OCI-LY3 (cell line): ENCODE data around the gene ARMC8.

Experiments used
- H2AFZ ChIP-seq: fragments of 200-600, 300-600 bp; shearing (Covaris generic); 2 replicates; pipeline ENCODE4 v1.6.0; 2014; ENCODE audit warnings: antibody characterized with exemption, low read depth, low read length
- H3K27ac ChIP-seq: fragments of 200-600, 300-600 bp; sonication (generic); 2 replicates; pipeline ENCODE4 v1.5.1; 2014; ENCODE audit warnings: mild to moderate bottlenecking, low read length, moderate library complexity, mixed read lengths
- H3K27me3 ChIP-seq: fragments of 200-600, 300-600 bp; sonication (generic); 2 replicates; pipeline ENCODE4 v1.6.1; 2014; ENCODE audit warnings: low read depth, low read length, mixed read lengths
- H3K36me3 ChIP-seq: fragments of 200-600, 300-600 bp; sonication (generic); replicated peaks from 2 replicates; pipeline ENCODE3; 2014; ENCODE audit warnings: low read depth, low read length, mixed read lengths
- H3K4me1 ChIP-seq: fragments of 300-600, 200-600 bp; sonication (generic); 2 replicates; pipeline ENCODE4 v1.6.1; 2014; ENCODE audit warnings: low read length, mixed read lengths
- H3K4me2 ChIP-seq: fragments of 200-600, 300-600 bp; sonication (generic); 2 replicates; pipeline ENCODE4 v1.6.1; 2014; ENCODE audit warnings: low read length, mixed read lengths
- H3K4me3 ChIP-seq: fragments of 300-600, 200-600 bp; sonication (generic); 2 replicates; pipeline ENCODE4 v1.5.1; 2014; ENCODE audit warnings: antibody characterized with exemption, mild to moderate bottlenecking, low read length, moderate library complexity
- H3K79me2 ChIP-seq: fragments of 300-600, 200-600 bp; shearing (Covaris generic); 2 replicates; pipeline ENCODE4 v1.6.1; 2014; ENCODE audit warnings: mild to moderate bottlenecking, low read length, mixed read lengths
- H3K9ac ChIP-seq: fragments of 300-600, 200-600 bp; shearing (Covaris generic); 2 replicates; pipeline ENCODE4 v1.6.0; 2014; ENCODE audit warnings: mild to moderate bottlenecking, low read length, moderate library complexity
- H3K9me3 ChIP-seq: fragments of 200-600, 300-600 bp; shearing (Covaris generic); 2 replicates; pipeline ENCODE4 v1.6.1; 2014; ENCODE audit warnings: low read length, mixed read lengths; ENCODE audit not compliant: insufficient read depth
- H4K20me1 ChIP-seq: fragments of 200-600, 300-600 bp; sonication (generic); 2 replicates; pipeline ENCODE4 v1.6.1; 2016; ENCODE audit warnings: low read length, mixed read lengths; ENCODE audit not compliant: insufficient read depth
- CTCF ChIP-seq: fragments of 200-600, 300-600 bp; sonication (generic); IDR thresholded peaks from 2 replicates; pipeline ENCODE4 v1.5.1; 2014; ENCODE audit warnings: antibody characterized with exemption, low read length, low read depth
- EZH2phosphoT487 ChIP-seq: fragments of 200-600 bp; shearing (Covaris generic); IDR thresholded peaks from 2 replicates; pipeline ENCODE4 v1.6.1; 2018; ENCODE audit warnings: antibody characterized with exemption, mixed run types, low read depth

ARMC8 gene

GRCh38 chr3:138336454-138336999, 149.4 kb downstream of the ARMC8 start:
- Histone ChIP-seq H3K4me2 (no peak overlapping the region), H3K27ac (no peak overlapping the region), H3K4me1 (no peaks in the 10 kb centered on the region; the same call in 1 of the 2 replicates), H4K20me1 (no peaks in the 10 kb centered on the region), H3K79me2 (no peaks in the 10 kb centered on the region), H3K36me3 (no peaks in the 10 kb centered on the region), H3K27me3 (peaks cover 40% of the 10 kb centered on the region), H2AFZ (no peak overlapping the region), H3K4me3 (no peak overlapping the region), H3K9ac (no peak overlapping the region), H3K9me3 (no peaks in the 10 kb centered on the region)
- TF ChIP-seq CTCF (no peak), EZH2phosphoT487 (no peak)

GRCh38 chr3:138338244-138338643, 151.1 kb downstream of the ARMC8 start:
- H3K27ac ChIP-seq = no peak overlapping the region
- no peaks in the 10 kb centered on the region for H3K36me3 ChIP-seq
- H3K4me1 ChIP-seq = no peaks in the 10 kb centered on the region
- H3K27me3 ChIP-seq = peaks cover 43% of the 10 kb centered on the region
- no peak overlapping the region for H3K9ac ChIP-seq
- no peak overlapping the region for H3K4me3 ChIP-seq
- H4K20me1 ChIP-seq = no peaks in the 10 kb centered on the region
- TF ChIP-seq EZH2phosphoT487 (no peak), CTCF (no peak)
- H3K79me2 ChIP-seq = no peaks in the 10 kb centered on the region
- H3K9me3 ChIP-seq = no peaks in the 10 kb centered on the region
- no peak overlapping the region for H3K4me2 ChIP-seq
- H2AFZ ChIP-seq = no peak overlapping the region

GRCh38 chr3:138338811-138339210, 151.7 kb downstream of the ARMC8 start:
- Histone ChIP-seq H3K9ac (no peak overlapping the region), H3K36me3 (no peaks in the 10 kb centered on the region), H3K4me1 (no peaks in the 10 kb centered on the region), H3K27ac (no peak overlapping the region), H3K4me3 (no peak overlapping the region), H3K4me2 (no peak overlapping the region), H3K9me3 (no peaks in the 10 kb centered on the region), H3K27me3 (peaks cover 40% of the 10 kb centered on the region), H4K20me1 (no peaks in the 10 kb centered on the region), H2AFZ (no peak overlapping the region), H3K79me2 (no peaks in the 10 kb centered on the region)
- TF ChIP-seq EZH2phosphoT487 (no peak), CTCF (no peak)

- no peak for TF ChIP-seq CTCF
- TF ChIP-seq EZH2phosphoT487 = no peak
- no peaks in the 10 kb centered on the region for H3K36me3 ChIP-seq
- H3K9ac ChIP-seq = no peak overlapping the region
- peaks cover 24% of the 10 kb centered on the region for H3K27me3 ChIP-seq
- no peak overlapping the region for H3K27ac ChIP-seq
- no peaks in the 10 kb centered on the region for H3K4me1 ChIP-seq
- H3K9me3 ChIP-seq = no peaks in the 10 kb centered on the region
- H2AFZ ChIP-seq = no peak overlapping the region
- H3K4me2 ChIP-seq = no peak overlapping the region
- no peak overlapping the region for H3K4me3 ChIP-seq
- no peaks in the 10 kb centered on the region for H3K79me2 ChIP-seq
- H4K20me1 ChIP-seq = no peaks in the 10 kb centered on the region
Measured at GRCh38 chr3:138340511-138340910, 153.4 kb downstream of the ARMC8 start.
